ENCODE results near the gene RAPGEF3.

GRCh38 chr12:47715393-47715876 lies 43.2 kb downstream of the RAPGEF3 start:
- TF ChIP-seq POLR2A (IDR thresholded peaks at IDR 0.05; ENCODE audit: extremely low read depth, insufficient read length): no peak
- peak; percentile 65 for TF ChIP-seq CTCF (IDR thresholded peaks at IDR 0.05; ENCODE audit: low read depth, low read length)
- 0 out of 2 replicates have a peak, but pooled peaks have one; percentile 15 for TF ChIP-seq MYC (IDR thresholded peaks at IDR 0.05; ENCODE audit: low read depth, low read length)
